ENCODE measurements around the gene SLC25A33.
"Not testable (repeated sequence)": the region's sequence is repeated elsewhere in the genome, so short reads cannot be mapped to it uniquely, and the experiment has no call there.

The SLC25A33 gene

GRCh38 chr1:9539165-9539828 lies at the start of gene SLC25A33:
Gene SLC25A33 (plus strand): TSS chr1:9539465. CDS start chr1:9539692, 227 bp downstream.
- peak; percentile 97 for DNase-seq (ENCODE audit: low read depth, low spot score)

GRCh38 chr1:9490605-9491339 lies 48.5 kb upstream of the SLC25A33 start:
- DNase-seq (ENCODE audit: low read depth, low spot score) = peak; percentile 91

- no peak for DNase-seq (ENCODE audit: low read depth, low spot score)
Observed at GRCh38 chr1:9493326-9493725, 45.9 kb upstream of the SLC25A33 start.

GRCh38 chr1:9494936-9495758 lies 44.1 kb upstream of the SLC25A33 start:
- DNase-seq (ENCODE audit: low read depth, low spot score) = peak; percentile 84

DNA sequence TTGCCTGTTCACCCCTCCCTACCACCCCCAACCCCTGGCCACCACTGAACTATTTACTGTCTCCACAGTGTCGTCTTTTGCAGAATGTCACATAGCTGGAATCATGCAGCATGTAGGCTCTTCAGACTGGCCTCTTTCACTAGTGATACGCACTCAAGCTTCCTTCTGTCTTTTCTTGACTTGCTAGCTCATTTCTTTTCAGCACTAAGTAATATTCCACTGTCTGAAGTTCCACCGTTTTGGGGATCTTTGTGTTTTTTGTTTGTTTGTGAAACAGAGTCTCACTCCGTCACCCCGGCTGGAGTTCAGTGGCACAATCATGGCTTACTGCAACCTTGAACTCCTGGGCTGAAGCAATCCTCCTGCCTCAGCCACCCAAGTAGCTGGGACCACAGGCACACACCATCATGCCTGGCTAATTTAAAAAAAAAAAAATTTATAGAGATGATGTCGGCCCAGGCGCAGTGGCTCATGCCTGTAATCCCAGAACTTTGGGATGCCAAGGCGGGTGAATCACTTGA lies 43.4 kb upstream of the SLC25A33 start:
- DNase-seq (ENCODE audit: low read depth, low spot score) = no peak

DNA sequence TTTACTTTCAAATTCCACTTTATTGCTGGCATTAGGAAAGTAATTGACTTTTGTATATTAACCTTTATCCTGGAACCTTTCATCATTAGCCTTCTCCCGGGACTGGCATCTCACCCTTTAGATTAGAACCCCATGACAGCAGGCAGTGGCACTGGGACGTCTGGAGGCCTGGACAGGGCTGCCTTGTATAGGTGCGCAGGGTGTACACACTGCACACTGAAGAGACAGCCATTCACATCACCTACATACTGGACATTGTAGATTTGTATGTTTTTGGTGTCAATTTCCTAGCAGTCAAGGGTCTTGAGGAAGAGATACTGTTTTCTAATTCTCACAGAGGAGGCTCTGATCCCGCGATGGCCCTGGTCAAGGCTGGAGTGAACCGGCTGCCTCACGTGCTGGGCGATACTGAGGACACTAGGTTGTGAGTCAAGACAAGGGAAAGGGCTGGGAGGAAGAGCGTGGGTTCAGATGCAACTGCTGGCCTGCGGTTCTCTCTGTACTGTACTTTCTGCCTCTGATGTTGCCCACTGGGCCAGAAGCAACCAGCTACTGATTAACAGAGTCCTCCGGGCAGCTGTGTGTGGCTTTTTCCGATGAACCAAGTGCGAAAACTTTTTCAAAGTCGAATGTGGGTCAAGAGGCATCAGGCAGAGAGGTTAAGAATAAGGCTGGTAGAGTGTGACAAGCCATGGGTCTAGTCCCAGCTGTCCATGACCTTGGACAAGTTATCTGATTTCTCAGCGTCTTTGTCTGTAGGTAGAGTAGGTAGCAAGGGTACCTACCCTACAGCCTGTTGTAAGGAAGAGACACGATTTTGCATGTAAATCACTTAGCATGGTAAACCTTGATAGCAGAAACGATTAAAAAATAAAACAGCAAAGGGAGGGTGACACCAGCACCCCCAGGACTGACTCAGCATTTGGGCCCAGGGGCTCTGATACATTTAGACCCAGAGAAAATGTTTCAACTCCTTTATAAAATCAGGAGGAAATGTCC lies 38.2 kb upstream of the SLC25A33 start:
- no peak for DNase-seq (ENCODE audit: low read depth, low spot score)

GRCh38 chr1:9503001-9503675 lies 36.1 kb upstream of the SLC25A33 start:
- no peak for DNase-seq (ENCODE audit: low read depth, low spot score)

DNA sequence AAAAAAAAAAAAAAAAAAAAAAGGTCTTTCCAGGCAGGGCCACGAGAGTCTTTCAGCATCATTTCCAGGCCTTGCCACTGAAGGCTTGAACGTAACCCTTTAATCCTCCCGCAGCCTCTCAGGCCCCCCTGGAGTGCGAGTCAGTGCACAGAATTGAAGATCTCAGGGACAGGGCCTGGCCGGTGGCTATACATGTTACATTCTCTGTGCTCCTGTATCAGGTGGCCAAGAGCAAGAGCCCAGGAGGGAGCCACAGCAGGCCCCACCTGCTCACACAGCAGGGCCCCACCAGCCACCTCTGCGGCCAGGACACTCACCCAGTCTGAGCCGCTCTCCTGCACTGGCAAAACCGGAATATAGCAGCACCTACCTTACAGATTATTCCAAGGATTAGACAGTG lies 34.1 kb upstream of the SLC25A33 start:
- DNase-seq (ENCODE audit: low read depth, low spot score) = no peak

DNA sequence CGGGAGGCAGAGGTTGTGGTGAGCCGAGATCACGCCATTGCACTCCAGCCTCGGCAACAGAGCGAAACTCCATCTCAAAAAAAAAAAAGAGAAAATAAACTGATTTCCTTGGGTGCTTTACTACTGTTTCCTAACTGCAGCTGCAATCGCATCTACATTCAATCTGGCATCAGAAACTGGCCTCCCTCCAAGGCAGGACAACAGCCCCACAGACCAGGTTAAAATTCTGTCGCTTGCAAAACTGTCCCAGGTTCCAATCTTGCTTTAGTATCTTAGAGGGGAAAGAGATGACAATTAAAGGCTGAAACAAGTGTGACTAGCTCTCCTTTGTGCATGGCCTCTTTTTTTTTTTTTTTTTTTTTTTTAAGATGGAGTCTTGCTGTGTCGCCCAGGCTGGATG lies 32.4 kb upstream of the SLC25A33 start:
- DNase-seq (ENCODE audit: low read depth, low spot score) = no peak

- no peak for DNase-seq (ENCODE audit: low read depth, low spot score)
Observed at GRCh38 chr1:9510130-9510529, 29.1 kb upstream of the SLC25A33 start.

DNA sequence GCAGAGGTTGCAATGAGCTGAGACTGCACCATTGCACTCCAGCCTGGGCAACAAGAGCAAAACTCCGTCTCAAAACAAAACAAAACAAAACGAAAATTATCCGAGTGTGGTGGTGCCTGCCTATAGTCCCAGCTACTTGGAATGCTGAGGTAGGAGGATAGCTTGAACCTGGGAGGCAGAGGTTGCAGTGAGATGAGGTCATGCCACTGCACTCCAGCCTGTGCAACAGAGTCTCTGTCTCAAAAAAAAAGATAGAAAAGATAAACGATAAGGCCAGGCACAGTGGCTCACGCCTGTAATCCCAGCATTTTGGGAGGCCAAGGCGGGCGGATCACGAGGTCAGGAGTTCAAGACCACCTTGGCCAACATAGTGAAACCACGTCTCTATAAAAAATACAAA lies 23.7 kb upstream of the SLC25A33 start:
- DNase-seq (ENCODE audit: low read depth, low spot score) = not testable (repeated sequence)

GRCh38 chr1:9518454-9518998 lies 20.7 kb upstream of the SLC25A33 start:
- DNase-seq (ENCODE audit: low read depth, low spot score) = no peak

DNA sequence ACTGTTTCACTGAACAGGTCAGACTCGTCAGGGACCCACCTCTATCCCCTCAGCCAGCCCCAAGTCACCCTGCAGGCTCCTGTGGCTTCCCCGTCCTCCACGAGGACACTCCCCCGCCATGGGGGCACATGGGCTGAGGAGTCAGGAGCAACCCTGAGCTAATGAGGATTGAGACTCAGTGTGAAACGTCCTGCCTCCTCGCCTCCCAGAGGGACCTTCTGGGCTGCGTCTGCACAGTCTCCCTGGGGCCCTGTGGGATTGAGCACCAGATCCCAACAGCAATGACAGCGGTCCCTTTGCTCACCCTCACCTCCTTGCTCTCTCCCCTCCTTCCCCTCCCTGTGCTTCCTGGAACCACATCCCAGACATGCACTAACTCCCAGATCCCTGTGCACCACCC lies 18.9 kb upstream of the SLC25A33 start:
- DNase-seq (ENCODE audit: low read depth, low spot score) = no peak

DNA sequence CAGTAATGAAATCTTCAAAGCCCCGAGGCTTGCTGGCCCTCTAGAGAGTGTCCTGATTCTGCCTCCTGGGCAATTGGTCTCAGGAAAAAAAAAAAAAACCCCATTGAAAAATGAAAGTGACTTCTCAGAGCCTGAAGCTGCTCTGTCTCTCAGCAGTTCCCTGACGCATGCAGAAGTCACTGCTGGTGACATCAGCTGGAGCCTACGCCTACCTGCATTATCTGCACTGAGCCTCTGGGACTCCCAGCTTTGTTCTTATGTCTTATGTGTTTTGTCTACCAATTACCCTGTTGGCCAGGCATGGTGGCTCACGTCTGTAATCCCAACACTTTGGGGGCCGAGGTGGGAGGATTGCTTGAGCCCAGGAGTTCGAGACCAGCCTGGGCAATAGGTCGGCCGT lies 10.1 kb upstream of the SLC25A33 start:
- peak; percentile 50 for DNase-seq (ENCODE audit: low read depth, low spot score)

GRCh38 chr1:9530320-9530719 lies 8.9 kb upstream of the SLC25A33 start:
- no peak for DNase-seq (ENCODE audit: low read depth, low spot score)

- no peak for DNase-seq (ENCODE audit: low read depth, low spot score)
Observed at GRCh38 chr1:9534953-9535352, 4.3 kb upstream of the SLC25A33 start.

GRCh38 chr1:9536301-9536700 lies 3.0 kb upstream of the SLC25A33 start:
- no peak for DNase-seq (ENCODE audit: low read depth, low spot score)

GRCh38 chr1:9537863-9538668 lies 1.2 kb upstream of the SLC25A33 start:
- peak; percentile 49 for DNase-seq (ENCODE audit: low read depth, low spot score)

DNA sequence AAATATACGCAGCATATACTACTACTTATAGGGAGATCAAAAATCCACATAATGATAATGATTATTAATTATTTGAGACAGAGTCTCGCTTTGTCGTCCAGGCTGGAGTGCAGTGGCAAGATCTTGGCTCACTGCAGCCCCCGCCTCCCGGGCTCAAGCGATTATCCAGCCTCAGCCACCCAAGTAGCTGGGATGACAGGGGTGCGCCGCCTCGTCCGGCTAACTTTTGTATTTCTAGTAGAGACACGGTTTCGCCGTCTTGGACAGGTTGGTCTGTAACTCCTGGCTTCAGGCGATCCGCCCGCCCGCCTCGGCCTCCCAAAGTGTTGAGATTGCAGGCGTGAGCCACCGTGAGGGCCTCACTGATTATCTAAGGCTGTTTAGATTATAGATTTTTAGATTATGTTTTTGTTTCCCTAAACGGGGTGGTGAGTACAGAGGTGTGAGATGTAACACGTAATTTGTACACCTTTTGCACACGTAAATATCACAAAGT lies 548 bp upstream of the SLC25A33 start:
- DNase-seq (ENCODE audit: low read depth, low spot score) = no peak

Data from ELF-1 (cell line).